NCI-H446 treated with DMSO at 0.1 percent for 48 hours (cell line): ENCODE results near the gene RNF25.

Experiments
- DNase-seq: peaks from one replicate; lab custom pipeline; 2025; lab: John Stamatoyannopoulos, UW

RNF25 gene

GRCh38 chr2:218671654-218672566 lies at the start of gene RNF25, which contains the start of gene STK36:
RNF25 (minus strand) TSS chr2:218672002; CDS start chr2:218671970, 32 bp downstream.
STK36 (plus strand) TSS chr2:218672086; CDS start chr2:218672830, 744 bp downstream.
- DNase-seq, result peak; percentile 81

- DNase-seq, result no peak
These were observed 49.7 kb upstream of the RNF25 start for GRCh38 chr2:218721488-218721887.

GRCh38 chr2:218720048-218721041 lies 48.5 kb upstream of the RNF25 start:
- no peak for DNase-seq

- no peak for DNase-seq
These were observed 47.7 kb upstream of the RNF25 start for GRCh38 chr2:218719457-218719856.

- DNase-seq, result no peak
These were observed 46.3 kb upstream of the RNF25 start for GRCh38 chr2:218718058-218718457.

GRCh38 chr2:218717262-218717661 lies 45.5 kb upstream of the RNF25 start:
- DNase-seq, result no peak

GRCh38 chr2:218716070-218716469 lies 44.3 kb upstream of the RNF25 start:
- no peak for DNase-seq

GRCh38 chr2:218713922-218714321 lies 42.1 kb upstream of the RNF25 start:
- no peak for DNase-seq

GRCh38 chr2:218711550-218711929 lies 39.7 kb upstream of the RNF25 start:
- DNase-seq, result no peak

- DNase-seq, result peak; percentile 86
These were observed 39.1 kb upstream of the RNF25 start, which contains the start of gene TTLL4 for GRCh38 chr2:218710687-218711549. TTLL4 (plus strand) TSS chr2:218710835; CDS start chr2:218737677, 26,842 bp downstream.

- no peak for DNase-seq
These were observed 38.5 kb upstream of the RNF25 start for GRCh38 chr2:218710334-218710686.

- no peak for DNase-seq
These were observed 38.1 kb upstream of the RNF25 start for GRCh38 chr2:218709908-218710307.

- no peak for DNase-seq
These were observed 36.3 kb upstream of the RNF25 start for GRCh38 chr2:218708086-218708485.

- no peak for DNase-seq
These were observed 31.5 kb upstream of the RNF25 start for GRCh38 chr2:218703341-218703740.

GRCh38 chr2:218701806-218702205 lies 30.0 kb upstream of the RNF25 start:
- DNase-seq, result no peak

- DNase-seq, result no peak
These were observed 27.1 kb upstream of the RNF25 start for GRCh38 chr2:218698885-218699284.

GRCh38 chr2:218694405-218695145 lies 22.8 kb upstream of the RNF25 start:
- no peak for DNase-seq

- no peak for DNase-seq
These were observed 19.4 kb upstream of the RNF25 start for GRCh38 chr2:218691234-218691633.

- DNase-seq, result peak; percentile 68
These were observed 15.7 kb upstream of the RNF25 start for GRCh38 chr2:218687400-218688060.

GRCh38 chr2:218680061-218680460 lies 8.3 kb upstream of the RNF25 start:
- no peak for DNase-seq
